ENCODE measurements around the gene ZDHHC17. TPM values are rescaled to one million over a fixed set of nuclear protein-coding genes. Genes with fewer than 3 reads are reported as not detected.

Gene ZDHHC17
- total and polyA plus RNA-seq, 2 donors from 2014 or later: 7.7 to 39.5 TPM

DNA sequence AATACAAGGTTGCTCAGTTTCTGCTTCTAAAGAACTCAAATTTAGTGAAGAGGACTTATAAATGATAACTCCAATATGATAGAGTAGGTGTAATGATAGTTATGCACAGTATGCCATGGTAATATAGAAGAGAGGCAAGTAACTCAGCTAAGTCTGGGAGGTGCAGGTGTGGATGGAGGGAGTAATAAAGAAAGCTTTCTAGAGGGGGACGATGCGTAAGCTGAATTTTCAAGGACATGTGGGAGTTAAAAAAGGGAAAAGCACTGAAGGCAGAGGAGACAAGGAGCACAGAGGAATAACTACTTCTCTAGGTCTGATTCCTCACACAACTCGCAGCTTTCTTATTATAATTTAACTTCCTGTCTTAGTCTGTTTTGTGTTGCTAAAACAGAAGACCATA lies 49.1 kb upstream of the ZDHHC17 start:
- no peak for FAIRE-seq

DNA sequence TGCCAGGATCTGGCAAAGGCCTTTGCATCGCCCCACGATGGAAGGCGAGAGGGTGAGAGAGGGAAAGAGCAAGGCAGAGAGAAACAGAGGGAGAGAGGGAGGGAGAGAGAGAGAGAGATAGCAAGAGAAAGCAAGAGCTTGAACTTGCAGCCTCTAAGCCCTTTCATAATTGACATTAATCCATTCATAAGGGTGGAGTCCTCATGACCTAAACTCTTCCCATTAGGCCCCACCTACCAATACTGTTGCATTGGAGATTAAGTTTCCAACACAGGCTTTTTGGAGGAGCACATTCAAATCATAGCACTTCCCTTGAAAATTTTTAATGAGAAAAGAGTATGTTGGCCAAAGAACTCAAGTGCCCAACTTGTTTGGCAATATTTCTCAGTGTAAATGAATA lies 48.6 kb upstream of the ZDHHC17 start:
- no peaks in the 10 kb centered on the region for H3K9me3 ChIP-seq (ENCODE audit: control insufficient read depth in 2 of 3, insufficient read depth in 1 of 3, low read length in 3 of 3)
- DNase-seq (no peak), FAIRE-seq (no peak)
- no peaks in the 10 kb centered on the region for H3K27me3 ChIP-seq (ENCODE audit: control insufficient read depth, insufficient read depth, low read length)
- no peak overlapping the region for H3K9ac ChIP-seq (ENCODE audit: low read length in 3 of 3)
- H3K4me3 ChIP-seq (ENCODE audit: low read length in 3 of 3): no peak overlapping the region
- intact Hi-C loops (cut with DNase I): no loop called here
- no peaks in the 10 kb centered on the region for H3K36me3 ChIP-seq (ENCODE audit: control insufficient read depth in 2 of 3, insufficient read depth in 3 of 3, low read length in 3 of 3)
- H3K4me1 ChIP-seq (ENCODE audit: control insufficient read depth in 2 of 3, insufficient read depth in 2 of 3, low read depth in 1 of 3, low read length in 3 of 3): no peaks in the 10 kb centered on the region
- TF ChIP-seq, protein P1, sequence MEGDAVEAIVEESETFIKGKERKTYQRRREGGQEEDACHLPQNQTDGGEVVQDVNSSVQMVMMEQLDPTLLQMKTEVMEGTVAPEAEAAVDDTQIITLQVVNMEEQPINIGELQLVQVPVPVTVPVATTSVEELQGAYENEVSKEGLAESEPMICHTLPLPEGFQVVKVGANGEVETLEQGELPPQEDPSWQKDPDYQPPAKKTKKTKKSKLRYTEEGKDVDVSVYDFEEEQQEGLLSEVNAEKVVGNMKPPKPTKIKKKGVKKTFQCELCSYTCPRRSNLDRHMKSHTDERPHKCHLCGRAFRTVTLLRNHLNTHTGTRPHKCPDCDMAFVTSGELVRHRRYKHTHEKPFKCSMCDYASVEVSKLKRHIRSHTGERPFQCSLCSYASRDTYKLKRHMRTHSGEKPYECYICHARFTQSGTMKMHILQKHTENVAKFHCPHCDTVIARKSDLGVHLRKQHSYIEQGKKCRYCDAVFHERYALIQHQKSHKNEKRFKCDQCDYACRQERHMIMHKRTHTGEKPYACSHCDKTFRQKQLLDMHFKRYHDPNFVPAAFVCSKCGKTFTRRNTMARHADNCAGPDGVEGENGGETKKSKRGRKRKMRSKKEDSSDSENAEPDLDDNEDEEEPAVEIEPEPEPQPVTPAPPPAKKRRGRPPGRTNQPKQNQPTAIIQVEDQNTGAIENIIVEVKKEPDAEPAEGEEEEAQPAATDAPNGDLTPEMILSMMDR (IDR thresholded peaks at IDR 0.05; ENCODE audit: borderline replicate concordance, extremely low read depth, insufficient read depth): no peak
- no peak overlapping the region for H3K27ac ChIP-seq (ENCODE audit: low read depth in 2 of 2, low read length in 2 of 2)

More for the DNA sequence above, 49.1 kb upstream of the ZDHHC17 start:
- DNase-seq: no peak
- no peak overlapping the region for H3K4me3 ChIP-seq (ENCODE audit: low read length in 3 of 3)
- TF ChIP-seq, protein P1 (IDR thresholded peaks at IDR 0.05; ENCODE audit: borderline replicate concordance, extremely low read depth, insufficient read depth): no peak
- intact Hi-C loops (cut with DNase I): no loop called here
- no peaks in the 10 kb centered on the region for H3K27me3 ChIP-seq (ENCODE audit: control insufficient read depth, insufficient read depth, low read length)
- H3K27ac ChIP-seq (ENCODE audit: low read depth in 2 of 2, low read length in 2 of 2): no peak overlapping the region
- H3K4me1 ChIP-seq (ENCODE audit: control insufficient read depth in 2 of 3, insufficient read depth in 2 of 3, low read depth in 1 of 3, low read length in 3 of 3): no peaks in the 10 kb centered on the region
- no peak overlapping the region for H3K9ac ChIP-seq (ENCODE audit: low read length in 3 of 3)
- no peaks in the 10 kb centered on the region for H3K36me3 ChIP-seq (ENCODE audit: control insufficient read depth in 2 of 3, insufficient read depth in 3 of 3, low read length in 3 of 3)
- H3K9me3 ChIP-seq (ENCODE audit: control insufficient read depth in 2 of 3, insufficient read depth in 1 of 3, low read length in 3 of 3): no peaks in the 10 kb centered on the region

DNA sequence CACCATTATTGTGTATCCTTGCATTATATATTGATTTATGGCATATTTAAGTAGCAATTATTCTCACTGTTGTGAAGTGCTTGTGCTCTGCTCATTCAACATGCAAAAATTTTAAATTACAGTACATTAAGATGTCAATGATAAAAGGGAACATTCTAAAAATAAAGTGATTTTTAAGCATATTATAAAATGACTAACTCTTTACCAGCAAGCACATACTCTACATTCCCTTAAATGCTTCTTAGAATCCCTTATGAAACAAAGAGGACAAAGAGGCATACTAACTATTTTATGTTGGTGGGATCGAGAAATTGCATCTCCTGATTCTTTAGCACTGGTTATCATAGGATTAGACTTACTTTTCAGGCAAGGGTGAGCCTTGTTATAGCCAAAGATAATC lies 46.6 kb upstream of the ZDHHC17 start:
- Histone ChIP-seq H3K27ac (ENCODE audit: low read depth in 2 of 2, low read length in 2 of 2) (no peak overlapping the region), H3K36me3 (ENCODE audit: control insufficient read depth in 2 of 3, insufficient read depth in 3 of 3, low read length in 3 of 3) (no peaks in the 10 kb centered on the region), H3K27me3 (ENCODE audit: control insufficient read depth, insufficient read depth, low read length) (no peaks in the 10 kb centered on the region), H3K4me1 (ENCODE audit: control insufficient read depth in 2 of 3, insufficient read depth in 2 of 3, low read depth in 1 of 3, low read length in 3 of 3) (no peaks in the 10 kb centered on the region), H3K9ac (ENCODE audit: low read length in 3 of 3) (no peak overlapping the region), H3K9me3 (ENCODE audit: control insufficient read depth in 2 of 3, insufficient read depth in 1 of 3, low read length in 3 of 3) (no peaks in the 10 kb centered on the region), H3K4me3 (ENCODE audit: low read length in 3 of 3) (no peak overlapping the region)
- TF ChIP-seq, protein P1 (IDR thresholded peaks at IDR 0.05; ENCODE audit: borderline replicate concordance, extremely low read depth, insufficient read depth): no peak
- no peak for DNase-seq
- intact Hi-C loops (cut with DNase I): no loop called here
- no peak for FAIRE-seq
